CD4-positive, alpha-beta T cell treated with Interleukin-12 subunit alpha and Interleukin-12 subunit beta, for 1 hour (primary cell): Measurements from ENCODE around the gene MGAT3.
"Not testable (repeated sequence)": the region's sequence is repeated elsewhere in the genome, so short reads cannot be mapped to it uniquely, and the experiment has no call there.

Experiments
- DNase-seq: peaks from one replicate; pipeline ENCODE4 v3.0.0-alpha.2; 2020

The MGAT3 gene

GRCh38 chr22:39494471-39495120, 37.8 kb downstream of the MGAT3 start:
- no peak for DNase-seq

DNA sequence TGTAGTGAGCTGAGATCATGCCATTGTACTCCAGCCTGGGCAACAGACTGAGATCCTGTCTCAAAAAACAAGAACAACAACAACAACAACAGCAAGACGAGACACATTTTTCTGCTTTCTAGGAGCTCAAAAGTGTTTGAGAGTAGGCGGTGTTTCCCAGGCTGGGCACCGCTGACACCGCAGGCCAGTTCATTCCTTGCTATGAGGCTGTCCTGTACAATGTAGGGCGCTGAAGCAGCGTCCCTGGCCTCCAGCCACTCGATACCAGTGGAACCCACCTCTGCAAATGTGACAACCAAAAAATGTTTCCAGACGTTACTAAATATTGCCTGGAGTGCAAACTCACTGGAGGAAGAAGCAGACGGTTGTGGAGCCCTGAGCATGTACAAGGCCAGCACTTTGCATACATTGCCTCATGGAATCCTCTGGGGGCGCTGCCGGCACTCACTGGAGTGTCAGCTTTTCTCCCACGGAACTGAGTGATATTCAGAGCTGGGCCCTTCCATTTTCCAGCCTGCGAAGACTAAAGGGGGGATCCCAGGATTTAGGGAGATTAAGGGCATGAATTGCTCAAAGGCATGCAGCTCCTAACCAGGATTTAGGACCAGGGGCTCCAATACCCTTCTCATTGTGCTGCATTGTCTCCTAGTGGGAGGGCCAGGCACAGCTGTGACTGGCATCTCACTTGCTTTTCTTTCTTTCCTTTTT, 39.5 kb downstream of the MGAT3 start:
- peak; percentile 58 for DNase-seq

- DNase-seq = no peak
Observed at GRCh38 chr22:39497429-39497828, 40.6 kb downstream of the MGAT3 start.

DNA sequence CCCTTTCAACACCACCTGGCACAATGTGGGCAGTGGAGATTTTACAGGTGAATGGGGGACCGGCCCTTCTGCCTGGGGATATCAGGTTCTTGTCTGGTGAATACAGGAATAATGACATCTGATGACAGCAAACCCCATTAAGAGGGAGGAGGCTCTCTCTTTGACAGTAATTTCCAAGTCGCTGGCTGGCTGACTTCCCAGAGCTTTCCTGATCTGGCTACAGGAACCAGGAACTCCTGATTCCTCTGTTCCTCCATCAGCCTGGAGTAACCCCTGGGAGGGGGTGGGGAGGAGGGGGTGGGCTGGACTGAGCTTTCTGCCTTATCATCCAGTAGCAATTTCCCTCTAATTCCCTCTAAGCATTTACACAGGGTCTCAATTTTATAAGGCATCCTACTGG, 41.6 kb downstream of the MGAT3 start:
- no peak for DNase-seq

GRCh38 chr22:39498802-39499201, 42.0 kb downstream of the MGAT3 start:
- DNase-seq = no peak

- no peak for DNase-seq
Observed at GRCh38 chr22:39500101-39500500, 43.3 kb downstream of the MGAT3 start.

DNA sequence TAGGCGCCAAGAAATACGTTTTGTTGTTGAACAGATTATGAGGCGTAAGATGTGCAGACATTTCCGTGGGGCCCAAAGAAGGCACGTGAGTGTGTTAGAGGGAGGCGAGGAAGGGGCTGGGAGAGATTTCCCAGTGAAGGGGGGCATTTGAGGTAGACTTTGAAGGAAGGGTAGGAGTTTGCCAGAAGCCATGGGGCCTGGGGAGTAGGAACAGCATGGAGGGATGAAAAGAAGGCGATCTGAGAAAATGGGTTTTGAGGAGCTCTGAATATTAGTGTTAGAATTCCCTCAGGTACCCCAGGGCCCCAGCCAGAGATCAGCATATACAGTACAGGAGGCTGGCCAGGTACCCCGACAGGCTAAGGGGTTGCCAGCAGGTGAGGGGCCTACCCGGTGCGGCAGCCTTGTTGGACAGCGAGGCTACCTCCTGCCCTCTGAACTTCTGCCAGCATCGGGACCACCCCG, 44.9 kb downstream of the MGAT3 start:
- DNase-seq = no peak

- peak; percentile 93 for DNase-seq
Observed at GRCh38 chr22:39502109-39502788, 45.4 kb downstream of the MGAT3 start, which contains the start of gene MIEF1. MIEF1 (plus strand) TSS chr22:39502290; CDS start chr22:39511295, 9,005 bp downstream.

- no peak for DNase-seq
Observed at GRCh38 chr22:39502789-39503409, 46.1 kb downstream of the MGAT3 start.

DNA sequence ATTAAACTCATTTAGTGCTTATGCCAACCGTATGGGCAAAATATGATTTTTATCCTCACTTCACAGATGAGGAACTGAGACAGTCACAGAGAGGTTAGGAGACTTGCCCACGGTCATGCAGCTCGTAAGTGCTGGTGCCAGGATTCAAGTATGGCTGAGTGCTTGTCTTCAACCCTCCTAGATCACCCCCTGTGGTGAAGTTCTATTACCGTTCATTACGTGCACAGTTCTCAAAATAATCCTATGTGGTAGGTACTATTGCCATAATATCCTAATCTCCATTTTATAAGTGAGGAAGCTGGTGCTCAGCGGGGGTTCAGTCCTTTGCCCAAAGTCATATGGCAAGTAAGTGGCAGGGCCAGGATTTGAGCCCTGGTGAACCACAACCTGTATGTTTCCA, 46.8 kb downstream of the MGAT3 start:
- no peak for DNase-seq

GRCh38 chr22:39504071-39504470, 47.3 kb downstream of the MGAT3 start:
- no peak for DNase-seq

- not testable (repeated sequence) for DNase-seq
Observed at GRCh38 chr22:39507021-39507420, 50.2 kb downstream of the MGAT3 start.

DNA sequence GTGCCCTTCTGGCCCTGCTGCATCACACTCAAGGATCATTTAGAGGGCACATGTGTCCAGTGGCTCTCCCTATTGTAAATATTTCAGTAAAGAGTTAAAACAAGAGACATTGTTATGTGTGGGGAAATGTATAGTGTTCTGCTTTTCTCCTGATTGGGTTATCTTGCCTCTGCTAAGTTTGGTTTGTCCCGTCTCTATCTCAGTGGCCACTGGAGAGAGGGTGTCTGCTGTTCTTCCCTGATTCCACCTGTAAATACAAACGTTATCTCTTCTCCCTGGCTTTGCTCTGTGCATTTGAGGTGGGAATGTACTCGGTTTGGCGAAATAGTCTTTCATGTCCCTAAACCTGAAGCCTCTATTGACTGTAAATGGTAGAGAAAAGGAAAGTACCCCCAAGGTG, 51.6 kb downstream of the MGAT3 start:
- no peak for DNase-seq

DNA sequence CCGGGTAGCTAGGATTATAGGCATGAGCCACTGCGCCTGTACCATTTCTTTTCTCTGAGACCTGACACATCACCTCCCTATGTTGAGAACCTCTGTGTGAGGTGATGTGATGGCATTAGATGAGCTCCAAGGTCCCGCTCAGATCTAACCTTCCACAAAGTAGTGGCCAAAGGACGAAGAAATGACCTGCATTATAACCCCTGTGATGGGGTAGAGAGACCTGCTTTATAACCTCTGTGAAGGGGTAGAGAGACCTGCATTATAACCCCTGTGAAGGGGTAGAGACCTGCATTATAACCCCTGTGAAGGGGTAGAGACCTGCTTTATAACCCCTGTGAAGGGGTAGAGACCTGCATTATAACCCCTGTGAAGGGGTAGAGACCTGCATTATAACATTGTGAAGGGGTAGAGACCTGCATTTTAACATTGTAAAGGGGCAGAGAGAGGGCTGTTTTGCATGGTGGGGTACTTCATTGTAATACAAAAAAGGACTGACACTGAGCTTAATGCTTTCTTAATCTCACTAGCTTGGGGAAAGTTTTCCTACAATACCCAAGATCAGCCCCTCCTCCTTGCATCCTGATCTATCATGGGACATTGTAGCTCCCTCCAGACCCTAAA, 53.8 kb downstream of the MGAT3 start:
- DNase-seq = no peak

DNA sequence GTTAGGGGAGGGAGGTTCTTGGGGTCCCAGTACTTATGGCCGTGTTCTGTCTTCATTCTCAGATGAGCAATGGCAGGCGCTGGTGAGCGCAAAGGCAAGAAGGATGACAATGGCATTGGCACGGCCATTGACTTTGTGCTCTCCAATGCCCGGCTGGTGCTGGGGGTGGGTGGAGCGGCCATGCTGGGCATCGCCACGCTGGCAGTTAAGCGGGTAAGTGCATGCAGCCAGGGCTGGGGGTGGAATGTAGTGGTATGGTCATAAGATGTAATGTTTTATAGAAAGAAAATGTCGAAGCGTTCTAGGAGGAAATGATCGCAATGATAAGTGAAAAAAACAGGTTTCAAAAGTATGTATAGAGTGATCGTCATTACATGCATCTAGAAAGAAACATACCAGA, 54.4 kb downstream of the MGAT3 start:
- no peak for DNase-seq

GRCh38 chr22:39512026-39512425, 55.2 kb downstream of the MGAT3 start:
- no peak for DNase-seq

GRCh38 chr22:39513791-39514190, 57.0 kb downstream of the MGAT3 start:
- no peak for DNase-seq

GRCh38 chr22:39514373-39514973, 57.7 kb downstream of the MGAT3 start:
- peak; percentile 49 for DNase-seq

DNA sequence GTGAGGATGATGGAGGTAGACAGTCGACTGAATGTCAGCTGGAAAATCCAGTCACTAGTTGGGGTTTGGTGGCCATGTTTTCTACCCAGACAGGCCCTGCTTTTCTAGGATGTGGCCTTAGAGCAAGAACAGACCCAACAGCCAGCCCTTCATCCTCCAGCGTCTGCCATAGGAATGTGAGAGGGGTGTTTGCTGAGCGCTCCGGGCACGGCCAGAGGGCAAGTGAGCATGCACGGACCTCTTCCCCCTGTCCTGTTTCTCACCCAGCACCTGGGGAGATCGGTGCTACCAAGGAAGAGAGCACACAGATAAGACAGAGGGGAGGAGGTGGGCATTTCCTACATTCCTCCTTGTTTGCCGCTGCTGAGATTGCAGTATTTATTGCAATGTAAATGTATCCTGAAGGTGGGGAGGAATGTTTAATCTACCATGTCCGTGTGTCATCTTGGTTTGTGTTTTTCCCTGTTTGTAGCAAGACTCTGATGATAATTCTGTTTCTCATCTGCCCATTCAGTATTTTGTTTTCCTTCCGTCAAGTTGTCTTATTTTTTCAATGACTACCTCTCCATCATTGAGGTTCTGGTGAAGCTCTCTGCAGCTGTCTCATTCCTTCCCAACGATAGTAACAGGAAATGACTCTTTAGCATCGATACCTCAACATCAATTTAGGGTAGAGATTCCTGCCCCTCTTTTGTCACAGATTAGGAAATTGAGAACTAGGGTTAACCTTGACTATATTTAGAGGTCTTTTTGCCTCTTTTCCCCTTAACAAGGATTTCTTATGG, 58.6 kb downstream of the MGAT3 start:
- DNase-seq = no peak

DNA sequence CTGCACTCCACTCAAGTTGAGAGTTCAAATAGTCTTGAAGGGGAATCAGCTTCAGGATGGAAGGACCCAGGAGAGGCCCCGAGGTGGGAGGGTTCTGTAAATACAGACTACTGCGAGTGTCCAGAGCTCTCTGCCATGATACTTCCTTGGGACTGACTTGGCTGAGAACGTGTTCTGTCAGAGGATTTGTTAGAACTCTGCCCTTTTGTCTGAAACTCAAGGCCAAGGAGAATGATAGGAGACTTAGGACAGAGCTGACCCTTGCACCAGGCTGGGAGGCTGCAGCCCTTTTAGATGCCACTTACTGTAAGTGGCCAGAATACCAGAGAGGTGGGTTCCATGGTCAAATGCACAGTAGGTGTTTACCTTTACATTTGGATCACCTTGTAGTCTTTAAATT, 60.7 kb downstream of the MGAT3 start:
- DNase-seq = no peak

DNA sequence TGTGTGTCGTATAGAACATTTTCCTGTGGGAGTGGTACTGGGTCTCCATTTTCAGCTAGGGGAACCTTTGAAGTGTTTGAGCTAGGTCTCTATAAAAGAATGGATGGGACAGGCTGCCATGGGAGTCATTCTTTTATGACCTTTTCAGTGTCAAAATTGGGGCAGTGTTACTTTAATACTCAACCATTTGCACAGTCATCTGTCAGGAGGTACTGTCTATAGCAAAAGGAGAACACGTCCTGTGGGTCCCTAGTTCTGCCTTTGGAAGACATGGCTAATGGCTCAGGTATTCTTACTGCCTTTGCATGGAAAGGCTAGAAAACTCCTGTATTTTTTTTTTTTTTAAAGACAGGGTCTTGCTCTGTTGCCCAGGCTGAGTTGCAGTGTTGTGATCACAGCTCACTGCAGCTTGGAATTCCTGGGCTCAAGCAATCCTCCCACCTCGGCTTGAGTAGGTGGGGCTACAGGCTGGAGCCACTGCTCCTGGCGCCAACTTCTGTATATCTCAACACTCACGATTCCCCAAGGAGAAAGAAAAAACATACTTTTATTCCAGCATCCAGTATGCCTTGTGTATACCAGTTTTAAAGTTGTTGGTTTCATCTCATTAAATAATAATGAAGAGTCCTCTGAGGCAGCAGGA, 61.5 kb downstream of the MGAT3 start:
- DNase-seq = no peak
